GM21381 (cell line): ENCODE measurements around the gene PTPRH.
"Not testable (repeated sequence)": the region's sequence is repeated elsewhere in the genome, so short reads cannot be mapped to it uniquely, and the experiment has no call there.

ENCODE experiments used
- ATAC-seq: cut with Tn5 transposase; IDR thresholded peaks from one replicate; pipeline ENCODE4 v1.9.1; 2021; ENCODE audit warnings: mild to moderate bottlenecking, moderate library complexity; ENCODE audit not compliant: unreplicated experiment

Gene PTPRH

DNA sequence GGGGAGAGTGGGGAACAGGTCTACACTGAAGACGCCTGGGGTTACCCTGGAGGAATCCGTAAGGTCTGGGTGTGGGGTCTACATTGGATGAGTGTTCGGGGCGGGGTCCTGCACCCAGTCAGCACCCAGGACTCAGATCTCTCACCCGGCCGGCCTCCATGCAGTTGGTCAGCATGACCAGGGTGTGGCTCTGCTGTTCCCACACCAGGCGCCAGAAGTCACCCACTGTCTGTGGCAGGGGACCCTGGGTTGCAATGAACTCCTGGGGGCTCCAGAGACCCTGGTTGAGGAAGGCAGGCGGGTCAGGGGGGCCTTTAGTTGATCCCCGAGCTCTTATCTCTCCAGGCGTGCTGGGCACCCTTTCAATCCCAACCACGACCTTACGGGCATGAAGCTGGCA is 23.2 kb downstream of the PTPRH start:
- no peak for ATAC-seq

DNA sequence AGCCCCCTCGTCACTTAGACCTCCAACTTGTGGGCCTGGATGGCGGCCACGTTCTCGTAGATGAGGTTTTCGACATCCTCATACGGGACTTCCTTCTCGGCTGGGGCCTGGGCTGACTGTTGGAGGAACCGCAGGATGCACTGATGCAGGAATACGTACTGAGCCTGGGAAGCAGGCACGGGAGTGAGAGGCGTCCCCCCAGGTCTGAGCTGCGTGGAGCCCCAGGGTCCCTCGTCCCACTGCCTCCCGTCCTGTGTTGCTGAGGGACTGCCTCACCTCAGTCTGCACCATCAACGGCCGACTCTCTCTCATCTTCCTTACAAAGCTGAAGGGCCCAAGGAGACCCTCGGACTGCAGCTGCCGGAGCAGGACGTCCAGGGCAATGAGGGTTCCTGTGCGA is 27.6 kb downstream of the PTPRH start:
- no peak for ATAC-seq

DNA sequence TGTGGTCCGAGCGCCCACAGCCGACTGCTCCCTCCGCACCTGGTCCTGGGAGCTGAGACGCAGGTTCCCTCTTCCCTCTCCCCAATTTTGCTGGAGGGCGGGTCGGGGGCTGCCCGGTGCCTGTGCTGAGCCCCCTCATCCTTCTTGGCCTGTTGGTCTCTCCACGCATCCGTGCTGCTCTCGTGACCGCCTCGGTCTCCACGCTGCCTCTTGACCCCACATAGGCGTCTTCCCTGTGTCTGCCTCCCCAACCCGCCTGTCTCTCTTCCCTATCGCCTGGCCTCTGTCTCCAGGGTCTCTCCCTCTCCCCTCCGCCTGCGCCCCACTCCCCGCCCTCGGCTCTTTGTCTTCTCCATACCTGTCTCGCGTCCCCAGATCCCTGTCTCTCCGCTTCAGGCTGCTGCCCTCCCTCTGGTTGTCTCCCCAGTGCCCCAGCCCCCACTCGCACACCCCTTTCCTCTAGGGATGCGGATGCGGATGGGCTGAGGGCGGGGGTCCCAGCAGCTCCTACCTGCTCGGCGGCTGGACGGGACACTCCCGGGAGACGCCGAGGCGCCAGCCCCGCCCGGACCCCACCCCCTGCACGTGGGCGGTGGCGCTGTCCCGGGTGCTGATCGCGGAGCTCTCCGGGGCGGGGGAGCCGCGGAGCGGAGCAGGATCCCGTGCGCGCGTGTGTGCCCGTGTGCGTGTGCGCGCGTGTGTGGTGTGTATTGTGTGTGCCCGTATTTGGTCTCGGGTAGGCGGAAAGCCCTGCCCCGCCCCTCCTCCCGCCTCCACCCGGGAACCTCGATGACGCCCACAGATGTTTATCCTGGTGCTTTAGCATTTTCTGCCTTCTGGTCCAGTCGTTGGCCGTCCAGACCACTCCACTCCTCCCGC is 29.5 kb downstream of the PTPRH start, which contains the start of gene SYT5:
SYT5 (minus strand) TSS at position 684 of the 879 bp plus-strand sequence. CDS start 1,248 bp downstream, outside the sequence.
- ATAC-seq, result no peak

DNA sequence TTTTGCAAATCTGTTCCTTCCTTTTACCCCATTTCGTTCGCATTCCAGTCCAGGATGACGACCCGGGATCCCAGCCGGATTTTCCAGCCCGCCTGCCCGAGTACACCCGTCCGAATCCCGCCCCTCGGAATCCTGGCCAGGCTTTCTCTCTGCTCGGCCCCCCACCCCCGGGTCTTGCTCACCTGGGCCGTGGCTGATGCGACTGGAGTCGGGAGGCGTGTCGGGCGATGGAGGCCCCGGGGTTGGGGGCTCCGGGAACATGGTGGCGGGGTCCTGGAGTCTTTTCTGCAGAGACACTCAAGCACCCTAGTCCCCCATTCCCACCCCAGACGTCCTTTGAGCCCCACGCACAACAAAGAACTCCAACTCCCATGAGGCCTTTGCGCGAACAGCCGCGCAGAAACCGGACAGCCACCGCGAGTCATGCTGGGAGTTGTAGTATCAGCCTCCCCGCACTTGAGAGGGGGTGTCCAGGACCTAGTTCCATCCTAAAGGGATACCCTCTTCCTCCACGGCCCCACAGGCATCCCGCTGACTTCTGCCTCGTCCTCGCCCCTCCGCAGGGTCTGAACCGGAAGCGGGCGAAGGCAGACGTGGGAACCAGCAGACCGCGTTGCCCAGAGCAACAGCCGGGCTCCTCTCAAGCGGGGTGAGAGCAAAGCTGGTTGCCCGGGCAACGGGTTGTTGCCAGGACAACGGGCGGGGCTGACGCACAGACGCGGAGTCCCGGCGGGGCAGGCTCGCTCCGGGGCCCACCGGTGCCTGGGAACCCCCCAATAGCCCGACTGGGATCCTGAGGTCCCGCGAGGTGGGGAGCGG is 30.3 kb downstream of the PTPRH start:
- no peak for ATAC-seq

DNA sequence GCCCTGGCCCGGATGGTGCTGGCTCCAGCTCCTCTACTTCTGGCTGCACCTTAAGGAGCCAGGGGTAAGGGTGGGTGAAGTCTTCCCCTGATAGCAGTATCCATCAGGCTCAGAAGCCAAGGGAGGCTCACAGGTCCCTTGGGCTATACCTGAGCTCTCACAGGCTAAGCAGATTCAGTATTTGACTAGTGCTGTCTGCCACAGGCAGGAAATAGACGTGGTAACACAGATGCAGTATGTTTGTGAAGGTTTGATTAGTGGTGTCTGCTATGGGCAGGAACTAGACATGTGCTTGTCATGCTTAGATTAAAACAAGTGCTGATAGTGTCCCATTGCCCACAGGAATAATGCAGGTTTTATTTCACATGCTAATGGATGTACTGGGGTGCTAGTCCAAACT is 33.2 kb downstream of the PTPRH start:
- ATAC-seq, result no peak

DNA sequence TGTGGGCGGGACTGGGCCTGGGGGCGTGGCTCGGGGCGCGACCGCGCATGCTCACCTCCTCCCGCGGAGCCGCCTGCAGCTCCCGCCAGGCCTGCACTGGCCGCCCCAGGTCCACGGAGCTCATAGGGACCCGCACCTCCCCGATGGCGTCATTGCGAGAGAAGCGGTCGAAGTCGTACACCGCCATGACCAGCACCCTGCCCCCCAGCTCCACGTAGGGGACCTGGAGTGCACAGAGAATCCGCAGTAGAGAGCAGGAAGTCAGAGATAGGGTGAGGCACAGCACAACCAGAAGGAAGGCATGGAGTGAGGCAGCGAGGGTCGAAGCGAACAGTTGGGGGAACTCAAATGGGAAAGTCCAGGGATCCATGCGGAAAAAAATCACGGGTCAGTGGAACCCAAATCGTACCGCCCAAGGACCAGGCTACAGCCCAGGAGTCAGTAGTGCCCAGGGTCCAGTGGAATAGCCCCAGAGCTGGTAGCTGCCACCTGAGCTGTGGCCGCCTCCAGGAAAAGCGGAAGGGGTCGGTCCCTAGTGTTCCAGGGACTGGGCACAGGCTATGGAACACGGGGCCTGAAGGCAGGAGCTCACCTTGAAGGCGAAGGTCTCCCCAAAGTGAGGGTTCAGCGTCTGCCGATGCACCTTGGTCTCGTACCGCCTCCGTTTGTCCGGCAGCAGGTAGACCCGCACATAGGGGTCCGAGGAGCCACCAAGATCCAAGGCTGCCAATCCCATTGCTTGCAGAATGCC is 34.0 kb downstream of the PTPRH start:
- ATAC-seq, result no peak

DNA sequence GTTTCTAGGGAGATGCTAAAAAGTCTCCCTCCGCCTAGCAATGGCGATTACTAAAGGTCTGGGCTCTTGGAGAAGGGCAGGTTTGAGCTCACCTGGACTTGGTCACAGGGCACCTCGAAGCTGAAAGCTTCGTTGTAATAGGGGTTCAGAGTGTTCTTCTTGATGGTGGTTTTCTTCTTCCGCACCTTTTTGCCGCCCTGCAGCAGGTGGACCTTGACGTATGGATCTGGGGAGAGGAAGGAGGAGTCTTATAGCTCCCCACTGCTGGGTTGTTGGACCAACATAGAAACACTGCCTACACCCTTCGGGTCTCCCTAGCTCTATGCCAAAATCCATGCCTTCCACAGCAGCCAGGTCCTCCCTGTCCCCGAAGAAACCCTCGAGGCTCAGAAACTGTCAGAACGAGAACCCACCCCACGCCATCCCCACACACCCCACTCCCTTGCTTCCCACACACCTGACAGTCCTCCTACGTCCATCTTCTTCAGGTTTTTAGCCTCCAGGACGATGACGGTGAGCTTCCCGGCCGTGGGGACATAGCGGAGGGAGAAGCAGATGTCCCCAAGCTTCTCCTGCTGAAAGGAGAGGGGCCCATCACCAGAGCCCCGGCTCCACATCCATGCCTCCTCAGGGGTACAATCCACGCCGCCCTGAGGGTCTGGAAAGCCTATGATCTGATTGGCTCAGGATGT is 34.7 kb downstream of the PTPRH start:
- no peak for ATAC-seq

DNA sequence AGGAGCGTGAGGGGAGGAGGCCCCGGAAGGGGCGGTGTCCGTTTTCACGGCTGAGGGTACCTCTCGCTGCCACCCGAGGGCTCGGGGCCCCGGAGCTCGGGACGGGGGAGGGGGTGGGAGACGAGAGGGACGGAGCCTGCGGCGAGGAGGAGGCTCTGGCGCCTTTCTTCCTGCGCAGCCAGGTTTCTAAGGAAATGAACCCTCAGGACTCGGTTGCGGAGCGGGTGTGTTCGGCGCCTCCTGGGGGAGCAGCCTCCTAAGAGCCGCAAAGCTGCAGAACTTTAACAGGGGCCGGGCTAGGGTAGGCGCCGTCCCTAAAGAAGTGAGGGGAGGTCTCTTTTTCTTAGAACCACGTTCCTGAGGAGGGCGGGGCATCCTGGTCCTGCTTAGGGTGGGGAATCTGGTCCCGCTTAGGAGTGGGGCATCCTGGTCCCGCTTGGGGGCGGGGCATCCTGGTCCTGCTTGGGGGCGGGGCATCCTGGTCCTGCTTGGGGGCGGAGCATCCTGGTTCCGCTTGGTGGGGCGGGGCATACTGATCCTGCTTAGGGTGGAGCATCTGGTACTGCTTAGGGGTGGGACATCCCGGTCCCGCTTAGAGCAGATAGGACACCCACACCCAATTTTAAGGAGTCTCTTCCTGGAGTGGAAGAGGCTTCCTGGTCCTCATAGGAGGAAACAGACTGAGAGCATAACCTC is 35.4 kb downstream of the PTPRH start:
- no peak for ATAC-seq

DNA sequence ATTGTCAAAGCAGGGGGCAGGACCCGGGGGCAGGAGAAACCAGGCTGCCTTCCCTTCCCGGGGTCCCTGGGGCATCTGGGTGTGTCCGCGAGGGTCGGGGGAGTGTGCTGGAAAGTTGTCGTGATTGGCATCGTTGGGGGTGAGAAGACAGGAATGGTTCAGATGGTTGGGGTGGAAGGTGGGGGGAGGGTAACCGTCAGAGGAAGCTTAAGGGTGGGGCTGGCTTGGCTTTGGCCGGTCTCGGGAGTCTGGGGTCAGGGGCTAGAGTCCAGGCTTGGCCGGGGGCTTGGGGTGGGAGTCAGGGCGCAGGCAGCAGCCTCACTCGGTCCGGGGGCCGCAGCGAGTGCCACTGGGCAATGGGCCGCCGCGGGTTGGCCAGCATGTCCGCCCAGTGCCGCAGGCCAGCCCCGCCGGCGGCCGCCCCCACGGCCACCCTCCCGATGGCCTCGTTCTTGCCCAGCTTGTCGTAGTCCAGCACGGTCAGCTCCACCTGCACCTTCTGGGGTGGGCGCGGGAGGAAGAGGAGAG is 36.1 kb downstream of the PTPRH start:
- ATAC-seq, result no peak

DNA sequence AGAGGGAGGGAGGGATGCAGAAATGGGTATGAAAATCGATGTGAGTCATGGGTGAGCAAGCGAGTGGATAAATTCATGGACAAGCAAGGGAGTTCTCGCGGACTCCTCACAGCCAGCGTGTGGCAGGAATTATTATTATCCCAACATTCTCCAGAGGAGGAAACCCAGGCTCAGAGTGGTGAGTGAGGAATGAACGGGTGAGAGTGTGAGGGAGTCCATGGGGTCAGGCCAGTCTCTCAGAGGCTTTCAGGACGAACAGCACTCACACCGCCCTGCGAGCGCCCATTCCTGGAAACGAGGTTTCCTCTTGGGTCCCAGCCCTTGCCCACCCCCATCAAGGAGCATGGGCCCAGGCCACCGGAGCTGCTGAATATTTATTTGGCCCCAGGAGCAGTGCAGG is 36.6 kb downstream of the PTPRH start:
- ATAC-seq, result no peak

DNA sequence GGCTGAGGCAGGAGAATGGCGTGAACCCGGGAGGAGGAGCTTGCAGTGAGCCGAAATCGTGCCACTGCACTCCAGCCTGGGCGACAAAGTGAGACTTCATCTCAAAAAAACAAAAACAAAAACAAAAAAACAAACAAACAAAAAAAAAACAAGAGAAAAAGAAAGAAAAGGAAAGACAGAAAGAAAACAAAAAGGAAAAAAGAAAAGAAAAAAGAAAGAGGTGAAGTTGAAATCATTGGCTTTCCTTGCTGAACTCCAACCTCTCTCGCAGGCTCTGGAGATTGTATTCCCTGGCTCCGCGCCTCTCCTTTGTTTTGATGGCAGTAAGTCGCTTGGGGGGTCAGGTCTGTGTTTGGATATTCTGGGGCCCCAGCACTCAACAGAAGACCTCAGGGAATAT is 37.0 kb downstream of the PTPRH start:
- ATAC-seq, result not testable (repeated sequence)

DNA sequence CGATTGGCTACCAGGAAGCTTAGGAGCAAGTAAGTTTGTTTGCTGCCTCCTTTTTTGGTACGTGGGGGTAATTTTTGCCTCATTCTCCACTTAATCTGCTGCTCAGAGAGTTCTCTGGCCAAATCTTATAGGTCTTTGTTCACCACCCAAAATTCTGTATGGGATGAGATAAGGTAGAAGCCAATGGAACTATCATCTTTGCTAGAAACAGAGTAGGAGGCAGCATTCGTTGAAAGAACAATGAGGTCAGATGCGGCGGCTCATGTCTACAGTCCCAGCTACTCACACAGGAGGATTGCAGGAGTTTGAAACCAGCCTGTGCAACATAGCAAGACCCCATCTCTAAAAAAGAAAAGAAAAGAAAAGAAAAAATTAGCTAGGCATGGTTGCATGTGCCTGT is 37.9 kb downstream of the PTPRH start:
- no peak for ATAC-seq

DNA sequence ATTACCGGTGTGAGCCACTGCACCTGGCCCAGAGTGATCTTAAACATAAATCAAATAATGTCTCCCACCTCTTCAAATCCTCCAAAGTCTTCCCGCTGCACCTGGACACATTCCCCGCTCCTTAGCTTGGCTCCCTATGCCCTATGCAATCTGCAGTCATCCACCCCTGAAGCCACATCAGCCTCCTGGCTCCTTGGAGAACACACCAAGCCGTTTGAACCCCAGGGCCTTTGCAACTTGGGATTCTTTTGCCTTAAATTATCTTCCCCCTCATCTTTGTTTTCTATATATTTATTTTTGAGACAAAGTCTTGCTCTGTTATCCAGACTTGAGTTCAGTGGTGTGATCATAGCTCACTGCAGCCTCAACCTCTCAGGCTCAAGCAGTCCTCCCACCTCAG is 40.2 kb downstream of the PTPRH start:
- no peak for ATAC-seq

DNA sequence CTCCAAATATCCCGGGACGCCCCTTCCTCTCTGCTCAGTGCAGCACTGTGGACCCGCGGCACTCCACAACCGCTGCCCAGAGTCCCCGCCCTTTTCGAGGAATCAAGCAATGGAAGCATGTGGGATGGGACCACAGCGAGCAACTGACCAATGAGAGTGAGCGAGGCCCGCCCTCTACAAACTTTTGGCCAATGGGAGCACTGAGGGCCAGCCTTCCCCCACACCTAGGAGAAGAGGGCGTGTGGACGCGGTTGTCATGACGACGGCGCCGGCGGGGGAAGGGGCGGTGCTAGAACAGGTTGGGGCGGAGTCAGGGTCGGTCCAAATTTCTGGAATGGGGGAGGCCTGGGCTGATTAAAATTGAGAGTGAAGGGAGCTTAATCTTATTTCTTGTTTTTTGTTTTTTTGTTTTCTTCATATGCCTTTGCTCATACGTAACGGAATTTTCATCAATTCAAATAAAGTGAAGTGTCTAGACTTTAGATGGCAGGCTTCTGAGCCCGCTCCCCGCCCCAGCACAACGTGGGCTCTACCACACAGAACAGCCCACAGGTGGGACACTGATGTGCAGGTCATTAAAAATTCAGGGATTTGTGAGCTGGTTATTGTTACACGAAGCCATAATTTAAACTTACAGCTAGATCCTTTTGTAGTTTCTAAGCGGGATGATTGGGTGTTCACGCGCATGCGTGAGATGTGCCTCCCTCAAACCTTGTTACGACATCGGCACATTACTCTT is 42.6 kb downstream of the PTPRH start, which contains the start of gene DNAAF3:
DNAAF3 (minus strand) TSS at position 84 of the 739 bp plus-strand sequence. CDS start 200 bp downstream, outside the sequence.
- peak; percentile 87 for ATAC-seq

DNA sequence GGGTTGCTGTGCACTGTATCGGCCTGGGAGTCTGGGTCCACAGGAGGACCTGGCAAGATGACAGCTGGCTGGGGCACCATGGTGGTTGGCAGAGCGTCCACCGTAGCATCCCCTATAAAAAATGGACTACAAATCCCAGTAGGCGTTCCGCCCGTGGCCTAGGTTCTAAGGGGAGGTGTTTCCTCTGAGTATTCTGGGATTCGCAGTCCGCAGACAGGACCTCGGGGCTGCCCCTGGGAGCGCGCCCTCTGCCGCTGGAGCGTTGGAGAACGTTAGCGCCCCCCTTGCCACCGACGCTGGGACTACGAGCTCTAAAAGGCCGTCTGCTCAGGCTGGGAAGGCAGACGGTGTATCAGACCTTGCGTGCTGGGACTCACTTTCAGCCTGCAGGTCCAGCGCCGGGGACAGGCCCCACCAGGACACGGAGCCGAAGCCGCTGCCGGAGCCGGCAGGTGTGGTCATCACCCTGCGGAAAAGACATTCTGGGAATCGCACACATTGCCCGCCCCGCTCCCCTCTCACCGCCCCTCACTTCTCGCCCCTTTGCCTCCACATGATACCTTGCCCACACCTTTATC is 43.3 kb downstream of the PTPRH start:
- peak; percentile 27 for ATAC-seq

DNA sequence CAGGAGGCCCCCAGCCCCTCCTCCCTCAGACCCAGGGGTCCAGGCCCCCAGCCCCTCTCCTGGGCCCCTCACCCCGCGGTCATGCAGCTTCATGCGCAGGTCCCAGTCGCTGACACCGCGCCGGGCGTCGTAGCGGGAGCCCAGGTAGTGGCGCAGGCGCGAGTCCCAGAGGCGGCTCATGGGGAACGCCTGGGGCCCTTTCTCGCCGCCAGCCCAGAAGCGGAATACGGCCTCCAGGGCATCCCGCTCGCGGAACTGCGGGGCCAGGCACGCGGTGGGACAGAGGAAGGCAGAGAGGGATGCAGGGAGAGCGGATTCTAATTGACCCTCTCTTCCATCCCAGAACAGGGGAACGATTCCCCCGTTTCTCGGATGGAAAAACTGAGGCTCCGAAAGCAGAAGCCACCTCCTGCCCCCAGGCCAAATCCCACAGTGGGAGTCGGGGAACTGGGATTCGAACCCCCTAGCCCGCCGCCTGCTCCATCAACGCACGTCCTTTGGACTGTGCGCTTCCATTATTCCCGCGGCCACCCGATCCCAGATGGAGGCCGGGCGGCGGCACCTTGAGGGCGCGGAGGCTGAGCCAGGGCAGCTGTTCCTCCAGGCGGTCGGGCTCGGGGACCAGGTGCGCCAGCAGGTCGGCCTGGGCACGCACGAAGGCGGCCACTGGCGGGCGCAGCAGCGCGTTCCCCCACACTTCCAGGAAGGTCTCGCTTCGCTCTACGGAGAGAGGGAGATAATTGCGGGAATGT is 47.6 kb downstream of the PTPRH start:
- no peak for ATAC-seq

DNA sequence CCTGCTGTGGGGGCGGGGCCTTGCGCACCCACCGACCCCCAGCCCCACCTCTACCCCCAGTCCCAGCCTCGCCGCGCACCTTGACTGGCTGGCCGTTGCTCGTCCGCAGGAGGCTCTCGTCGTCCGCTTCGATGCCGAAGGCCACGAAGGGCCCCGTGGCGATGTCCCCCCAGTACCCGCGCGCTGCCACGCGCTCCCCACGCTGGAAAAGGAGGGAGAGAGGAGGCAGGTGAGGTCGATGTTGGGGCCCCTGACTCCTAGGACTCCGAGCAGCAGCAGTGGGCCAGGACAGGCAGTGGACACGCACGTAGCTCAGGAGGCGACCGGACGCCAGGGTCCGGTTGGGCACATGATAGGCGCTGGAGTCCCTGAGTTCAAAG is 48.3 kb downstream of the PTPRH start:
- ATAC-seq, result no peak
